Skeletal muscle satellite cell (primary cell): Measurements from ENCODE around the gene PDCD2.
"Not testable (repeated sequence)": the region's sequence is repeated elsewhere in the genome, so short reads cannot be mapped to it uniquely, and the experiment has no call there.

ENCODE experiments used
- H3K27me3 ChIP-seq: 2 replicates; pipeline ENCODE4 v1.7.0; 2013; ENCODE audit warnings: low read length; ENCODE audit not compliant: control insufficient read depth, insufficient read depth
- H3K36me3 ChIP-seq: 2 replicates; pipeline ENCODE4 v1.7.0; 2013; ENCODE audit warnings: mild to moderate bottlenecking, control low read depth, low read length; ENCODE audit not compliant: insufficient read depth
- H3K4me1 ChIP-seq: 2 replicates; pipeline ENCODE4 v1.7.0; 2013; ENCODE audit warnings: low read length; ENCODE audit not compliant: control insufficient read depth, insufficient read depth
- H3K4me2 ChIP-seq: 2 replicates; pipeline ENCODE4 v1.7.0; 2013; ENCODE audit warnings: mild to moderate bottlenecking, low read length
- H3K4me3 ChIP-seq: 2 replicates; pipeline ENCODE4 v1.7.0; 2013; ENCODE audit warnings: low read length
- H3K9ac ChIP-seq: 2 replicates; pipeline ENCODE4 v1.7.0; 2013; ENCODE audit warnings: mild to moderate bottlenecking, low read depth, low read length, moderate library complexity
- H3K9me3 ChIP-seq: replicated peaks from 2 replicates; pipeline ENCODE4 v1.7.0; 2013; ENCODE audit warnings: mild to moderate bottlenecking, control low read depth, low read length

The PDCD2 gene

GRCh38 chr6:170542031-170542719 lies 42.3 kb downstream of the PDCD2 start:
- Histone ChIP-seq H3K4me2 (no peak overlapping the region), H3K36me3 (peaks cover 90% of the 10 kb centered on the region), H3K9ac (no peak overlapping the region), H3K4me3 (no peak overlapping the region), H3K27me3 (no peaks in the 10 kb centered on the region), H3K9me3 (no peaks in the 10 kb centered on the region), H3K4me1 (peaks cover 3% of the 10 kb centered on the region)

DNA sequence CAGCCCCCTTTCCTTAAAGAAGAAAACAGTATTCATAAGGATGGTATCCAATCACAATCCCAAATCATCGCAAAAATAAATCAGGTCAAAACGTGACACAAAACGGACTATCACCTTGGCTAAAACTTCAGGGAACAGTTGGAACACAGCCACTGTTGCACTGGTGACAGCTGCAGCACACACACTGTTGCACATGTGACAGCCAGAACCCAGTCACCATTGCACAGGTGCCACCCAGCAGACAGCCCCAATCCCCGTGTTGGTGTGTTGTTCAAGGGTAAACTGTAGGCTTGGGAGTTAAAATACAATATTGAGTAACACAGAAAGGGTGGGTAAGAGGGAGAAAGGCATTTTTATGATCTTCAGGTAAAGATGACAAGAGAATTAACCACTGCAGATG lies 47.1 kb downstream of the PDCD2 start:
- Histone ChIP-seq H3K4me3 (no peak overlapping the region), H3K4me1 (no peaks in the 10 kb centered on the region), H3K9me3 (no peaks in the 10 kb centered on the region), H3K27me3 (no peaks in the 10 kb centered on the region), H3K4me2 (no peak overlapping the region), H3K9ac (no peak overlapping the region), H3K36me3 (peaks cover 90% of the 10 kb centered on the region)

- peaks cover 87% of the 10 kb centered on the region for H3K36me3 ChIP-seq
- H3K4me1 ChIP-seq: no peaks in the 10 kb centered on the region
- no peak overlapping the region for H3K4me2 ChIP-seq
These were observed 47.8 kb downstream of the PDCD2 start for GRCh38 chr6:170536671-170537070.

DNA sequence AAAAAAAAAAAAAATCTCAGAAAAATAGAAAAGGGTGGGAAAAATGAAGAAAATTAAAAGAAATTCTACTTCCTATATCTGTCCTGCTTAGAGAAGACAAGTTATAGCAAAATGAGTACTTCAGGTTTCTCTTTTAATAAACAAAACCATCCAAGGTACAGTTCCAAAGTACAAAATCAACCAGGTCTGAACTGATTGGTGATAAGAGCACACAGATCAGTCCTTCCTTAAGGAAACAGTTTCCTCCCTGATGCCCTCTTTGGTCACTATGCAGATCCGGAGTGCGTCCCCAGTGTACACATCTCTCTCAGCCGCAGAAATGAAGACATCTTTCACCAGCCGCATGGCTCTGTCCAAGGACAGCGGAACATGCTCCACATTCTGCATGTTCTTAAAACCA lies 49.4 kb downstream of the PDCD2 start:
- no peak overlapping the region for H3K9ac ChIP-seq
- no peak overlapping the region for H3K4me2 ChIP-seq
- H3K27me3 ChIP-seq: no peaks in the 10 kb centered on the region
- no peaks in the 10 kb centered on the region for H3K4me1 ChIP-seq
- H3K9me3 ChIP-seq: no peaks in the 10 kb centered on the region
- H3K4me3 ChIP-seq: no peak overlapping the region
- H3K36me3 ChIP-seq: peaks cover 73% of the 10 kb centered on the region

More at GRCh38 chr6:170536671-170537070, 47.8 kb downstream of the PDCD2 start:
- no peaks in the 10 kb centered on the region for H3K9me3 ChIP-seq
- no peak overlapping the region for H3K9ac ChIP-seq
- no peaks in the 10 kb centered on the region for H3K27me3 ChIP-seq
- H3K4me3 ChIP-seq: no peak overlapping the region

DNA sequence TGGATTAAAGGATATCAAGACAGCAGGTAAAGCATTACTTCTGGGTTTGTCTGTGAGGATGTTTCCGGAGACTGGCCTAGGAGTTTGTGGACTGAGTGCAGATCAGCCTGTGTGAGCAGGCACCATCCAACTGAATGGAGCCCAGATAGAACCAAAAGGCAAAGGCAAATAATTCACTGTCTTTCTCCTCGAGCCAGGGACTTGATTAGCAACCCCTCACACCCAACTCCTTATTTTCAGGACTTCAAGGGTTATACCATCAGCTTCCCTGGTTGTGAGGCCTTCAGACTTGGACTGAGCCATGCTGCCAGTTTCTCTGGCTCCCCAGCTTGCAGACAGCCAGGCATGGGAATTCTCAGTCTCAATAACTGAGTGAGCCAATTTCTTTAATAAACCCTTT lies 50.6 kb downstream of the PDCD2 start:
- Histone ChIP-seq H3K4me1 (no peaks in the 10 kb centered on the region), H3K4me3 (no peak overlapping the region), H3K36me3 (peaks cover 61% of the 10 kb centered on the region), H3K27me3 (no peaks in the 10 kb centered on the region), H3K9me3 (no peaks in the 10 kb centered on the region), H3K4me2 (no peak overlapping the region), H3K9ac (no peak overlapping the region)

DNA sequence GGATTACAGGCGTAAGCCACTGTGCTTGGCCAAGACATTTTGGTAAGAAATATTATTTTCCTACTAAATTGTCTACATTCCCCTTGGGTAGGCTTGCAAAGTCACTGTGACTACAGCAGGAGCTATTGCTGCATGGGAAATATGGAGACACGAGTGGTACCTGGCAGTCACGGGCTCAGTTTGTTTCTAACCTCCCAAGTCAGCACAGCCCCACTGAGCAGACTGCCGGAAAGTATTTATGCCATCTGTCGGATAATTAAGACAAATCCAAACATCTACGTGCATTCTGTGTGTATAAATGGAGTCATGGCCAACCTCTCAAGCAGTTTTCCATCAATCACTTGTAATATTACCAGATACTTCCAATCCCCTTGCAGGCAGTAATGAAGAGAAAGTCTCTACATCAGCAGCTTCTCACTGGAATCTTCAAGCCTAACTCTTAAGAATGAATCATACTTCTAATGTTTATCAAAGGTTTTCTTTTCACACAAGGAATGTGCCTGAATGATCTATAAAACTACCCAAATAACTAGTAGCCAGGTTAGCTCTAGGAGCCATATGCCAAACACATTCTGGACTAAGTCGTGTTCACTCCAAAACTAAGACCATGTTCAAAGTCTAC lies 51.5 kb downstream of the PDCD2 start:
- no peaks in the 10 kb centered on the region for H3K4me1 ChIP-seq
- no peak overlapping the region for H3K4me2 ChIP-seq
- no peaks in the 10 kb centered on the region for H3K9me3 ChIP-seq
- no peak overlapping the region for H3K9ac ChIP-seq
- peaks cover 55% of the 10 kb centered on the region for H3K36me3 ChIP-seq
- H3K4me3 ChIP-seq: no peak overlapping the region
- no peaks in the 10 kb centered on the region for H3K27me3 ChIP-seq

GRCh38 chr6:170529839-170530469 lies 54.5 kb downstream of the PDCD2 start:
- no peaks in the 10 kb centered on the region for H3K4me1 ChIP-seq
- no peak overlapping the region for H3K9ac ChIP-seq
- H3K9me3 ChIP-seq: no peaks in the 10 kb centered on the region
- H3K36me3 ChIP-seq: peaks cover 26% of the 10 kb centered on the region
- no peaks in the 10 kb centered on the region for H3K27me3 ChIP-seq
- no peak overlapping the region for H3K4me2 ChIP-seq
- H3K4me3 ChIP-seq: no peak overlapping the region

GRCh38 chr6:170527995-170528394 lies 56.4 kb downstream of the PDCD2 start:
- H3K9me3 ChIP-seq, H3K4me1 ChIP-seq, H3K27me3 ChIP-seq, H3K36me3 ChIP-seq, H3K4me2 ChIP-seq, H3K4me3 ChIP-seq, H3K9ac ChIP-seq: not testable (repeated sequence)

- Histone ChIP-seq H3K36me3 (no peaks in the 10 kb centered on the region), H3K9ac (no peak overlapping the region), H3K4me3 (no peak overlapping the region), H3K9me3 (no peaks in the 10 kb centered on the region), H3K4me1 (no peaks in the 10 kb centered on the region), H3K27me3 (peaks cover under 1% of the 10 kb centered on the region), H3K4me2 (no peak overlapping the region)
These were observed 58.6 kb downstream of the PDCD2 start for GRCh38 chr6:170525795-170526194.
